ENCODE data around the gene DLL1.

The DLL1 gene

GRCh38 chr6:170295510-170296422 is 4.9 kb upstream of the DLL1 start:
- DNase-seq (peak; percentile 67), ATAC-seq (peak; percentile 42)

DNA sequence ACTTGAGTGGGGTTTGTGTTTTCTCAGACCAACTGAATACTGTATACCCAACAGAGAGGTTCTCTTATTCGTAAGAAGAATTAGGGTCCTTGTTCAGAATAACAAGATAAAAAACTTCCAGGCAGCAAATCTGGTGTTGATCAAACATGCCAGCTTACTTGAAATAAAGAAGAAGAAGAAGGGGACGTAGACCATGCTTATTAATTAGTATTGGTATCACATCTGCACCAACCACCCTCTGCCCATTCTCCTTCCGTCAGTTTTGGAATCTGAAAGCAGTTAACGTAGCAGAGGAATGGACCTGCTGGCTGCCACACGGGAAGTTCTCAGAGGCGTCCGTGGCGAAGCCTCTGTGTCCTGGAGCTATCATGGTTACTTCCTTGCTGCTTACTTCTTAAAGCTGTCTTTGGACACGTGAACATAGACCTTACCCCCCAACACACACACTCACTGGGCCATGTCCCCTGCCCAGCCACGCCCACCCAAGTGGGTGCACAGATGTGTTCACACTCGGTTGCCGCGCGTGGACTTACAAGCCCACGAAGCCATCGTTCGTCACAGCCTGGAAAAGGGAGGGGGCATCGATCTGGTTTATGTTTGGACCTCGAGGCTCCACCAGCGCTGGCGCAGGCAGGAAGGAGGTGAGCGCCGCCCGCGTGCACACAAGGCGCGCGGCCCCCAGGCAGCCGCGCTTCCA is 4.1 kb upstream of the DLL1 start:
- ATAC-seq (no peak), DNase-seq (no peak)

DNA sequence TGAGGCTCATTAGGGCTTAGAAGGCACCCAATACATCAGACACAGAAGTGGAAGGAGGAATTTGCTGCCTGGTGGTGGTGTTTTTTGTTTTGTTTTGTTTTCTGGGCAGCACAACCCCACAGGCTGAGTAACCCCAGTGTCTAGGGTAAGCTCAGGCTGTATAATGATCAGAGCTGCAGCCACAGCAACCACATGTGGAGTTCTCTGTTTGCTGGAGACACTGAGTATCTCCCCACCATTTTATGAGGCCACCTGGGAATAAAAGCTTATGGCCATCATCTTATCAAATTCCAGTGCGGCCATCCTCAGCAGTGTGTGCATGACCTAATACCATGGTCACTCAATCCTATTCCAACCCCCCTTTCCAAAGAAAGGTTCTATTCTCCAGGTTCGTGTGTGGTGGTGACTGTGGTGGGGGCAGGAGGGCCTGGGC is 3.4 kb upstream of the DLL1 start:
- ATAC-seq, result no peak
- DNase-seq, result no peak

DNA sequence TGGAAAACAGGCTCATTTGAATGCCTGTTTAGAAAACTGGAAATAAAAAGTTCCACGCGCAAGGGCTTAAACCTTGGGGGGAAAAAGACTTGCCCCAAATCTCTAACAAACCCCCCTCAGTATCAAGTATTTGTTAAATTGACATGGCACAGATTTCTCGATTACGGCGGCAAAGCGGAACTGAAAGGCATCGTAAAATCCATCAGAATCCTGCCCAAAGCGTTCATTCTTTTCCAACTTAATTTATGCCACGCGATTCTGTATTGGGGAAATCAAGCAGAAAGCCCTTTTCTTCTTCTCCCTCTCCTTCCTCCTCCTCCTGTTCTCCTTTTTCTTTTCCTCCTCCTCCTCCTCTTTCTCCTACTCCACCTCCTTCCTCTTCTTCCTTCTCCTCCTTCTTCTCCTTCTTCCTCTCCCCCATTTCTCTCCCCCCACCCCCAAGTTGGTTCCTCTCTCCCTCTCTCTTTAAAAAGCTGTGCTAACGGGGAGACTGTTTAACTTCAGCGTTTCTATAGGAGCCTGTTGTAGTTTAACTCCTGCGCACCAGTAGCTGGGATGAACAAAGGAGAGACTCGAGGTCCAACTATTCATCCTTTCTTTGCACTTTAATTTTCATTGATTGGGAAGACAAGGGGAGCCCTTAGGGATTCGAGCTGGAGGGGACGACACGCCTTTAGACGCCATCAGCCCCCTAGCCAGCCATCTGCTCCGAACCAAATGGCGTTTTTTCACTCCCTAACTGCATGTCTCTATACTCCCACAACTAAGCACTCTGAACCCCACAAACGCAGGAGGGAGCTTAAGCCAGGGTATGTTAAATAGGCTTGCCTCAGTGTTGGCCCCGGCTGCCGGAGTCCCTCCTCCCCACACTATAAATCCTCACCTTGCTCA is 2.7 kb upstream of the DLL1 start:
- no peak for DNase-seq
- no peak for ATAC-seq

DNA sequence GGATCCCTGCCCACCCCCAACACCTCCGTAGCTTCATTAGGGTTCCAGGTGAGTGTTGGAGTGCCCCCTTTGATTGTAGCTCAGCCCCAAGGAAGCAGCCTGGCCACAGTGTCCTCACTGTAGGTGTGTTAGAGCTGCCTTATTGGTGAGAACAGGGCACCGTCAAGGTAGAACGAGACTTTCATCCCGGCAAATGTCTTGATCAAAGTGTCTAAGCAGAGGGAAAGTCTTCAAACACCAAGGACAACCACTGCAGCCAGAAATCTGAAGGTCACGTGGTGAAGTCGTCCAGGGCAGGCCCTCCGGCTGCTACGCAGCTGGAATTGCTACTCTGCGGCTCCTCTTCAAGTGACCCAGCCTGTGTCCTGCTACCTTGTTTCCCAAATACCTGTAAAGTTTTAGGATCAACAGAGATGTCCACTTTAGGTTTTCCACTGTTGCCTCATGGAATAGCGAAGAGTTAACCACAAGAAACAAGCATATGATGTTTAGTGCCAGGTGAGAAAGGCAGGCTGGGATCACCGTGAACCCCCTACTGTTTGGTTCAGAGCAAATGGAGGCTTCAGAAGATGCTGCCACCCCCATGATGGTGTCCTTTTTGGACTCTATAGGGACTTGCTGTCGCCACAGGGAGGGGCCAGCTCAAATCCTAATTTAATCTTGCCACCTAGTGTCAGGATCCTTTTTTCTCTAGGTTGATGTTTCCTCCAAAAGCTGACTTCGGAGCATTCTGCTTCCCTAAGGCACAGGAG is 1.7 kb upstream of the DLL1 start:
- no peak for DNase-seq
- ATAC-seq, result no peak

DNA sequence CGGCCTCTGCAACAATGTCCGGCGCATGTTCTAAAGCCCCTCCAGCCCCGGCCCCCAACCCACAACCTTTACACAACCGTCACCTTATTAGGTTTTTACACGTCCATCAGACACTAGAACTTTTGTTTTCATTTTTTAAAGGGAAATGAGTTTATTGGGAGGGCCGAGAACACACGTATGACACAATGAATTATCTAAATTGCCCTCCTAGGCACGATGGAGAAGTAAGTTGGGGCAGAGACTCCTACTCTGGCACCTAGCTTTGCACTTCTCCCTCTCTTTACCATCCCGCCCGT is 1.2 kb upstream of the DLL1 start:
- no peak for ATAC-seq
- no peak for DNase-seq

- DNase-seq, result peak; percentile 61
- peak; percentile 30 for ATAC-seq
Measured at GRCh38 chr6:170291271-170292110, 613 bp upstream of the DLL1 start.

DNA sequence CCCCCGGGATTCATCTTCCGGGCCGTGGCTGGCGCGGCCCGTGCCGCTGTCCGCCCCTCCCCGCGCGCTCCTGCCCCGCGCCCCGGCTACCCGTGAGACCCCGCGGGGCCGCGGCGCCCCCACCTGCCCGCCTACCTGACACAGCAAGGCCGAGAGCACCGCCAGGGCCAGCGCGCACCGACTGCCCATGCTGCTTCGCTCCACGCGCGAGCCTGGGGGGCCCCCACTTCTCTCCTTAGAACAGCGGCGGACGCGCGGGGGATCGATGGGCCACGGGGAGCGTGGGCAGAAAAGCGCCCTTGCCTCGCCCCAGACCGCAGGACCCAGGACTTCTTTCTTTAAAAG is 955 bp downstream of the DLL1 start:
- DNase-seq, result no peak

GRCh38 chr6:170289180-170289931 is 1.5 kb downstream of the DLL1 start:
- peak; percentile 24 for ATAC-seq
- DNase-seq, result no peak

More for the DNA sequence above, 955 bp downstream of the DLL1 start:
- ATAC-seq, result no peak

DNA sequence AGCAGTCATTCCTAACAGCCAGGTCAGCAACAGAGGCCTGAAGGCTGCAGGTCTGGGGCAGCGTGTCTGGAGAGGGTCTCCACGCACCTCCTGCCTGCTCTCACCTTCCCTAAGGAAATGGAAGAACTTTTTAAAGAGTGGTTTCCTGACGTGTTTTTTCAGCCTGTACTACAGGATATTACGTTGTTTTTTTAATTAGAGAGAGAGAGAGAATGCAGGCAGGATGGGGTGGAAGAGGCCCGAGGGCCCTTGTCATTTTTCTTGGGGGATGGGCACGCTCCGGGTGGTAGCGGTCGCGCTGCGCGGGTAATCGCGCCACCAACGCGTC is 2.1 kb downstream of the DLL1 start:
- ATAC-seq (no peak), DNase-seq (no peak)

DNA sequence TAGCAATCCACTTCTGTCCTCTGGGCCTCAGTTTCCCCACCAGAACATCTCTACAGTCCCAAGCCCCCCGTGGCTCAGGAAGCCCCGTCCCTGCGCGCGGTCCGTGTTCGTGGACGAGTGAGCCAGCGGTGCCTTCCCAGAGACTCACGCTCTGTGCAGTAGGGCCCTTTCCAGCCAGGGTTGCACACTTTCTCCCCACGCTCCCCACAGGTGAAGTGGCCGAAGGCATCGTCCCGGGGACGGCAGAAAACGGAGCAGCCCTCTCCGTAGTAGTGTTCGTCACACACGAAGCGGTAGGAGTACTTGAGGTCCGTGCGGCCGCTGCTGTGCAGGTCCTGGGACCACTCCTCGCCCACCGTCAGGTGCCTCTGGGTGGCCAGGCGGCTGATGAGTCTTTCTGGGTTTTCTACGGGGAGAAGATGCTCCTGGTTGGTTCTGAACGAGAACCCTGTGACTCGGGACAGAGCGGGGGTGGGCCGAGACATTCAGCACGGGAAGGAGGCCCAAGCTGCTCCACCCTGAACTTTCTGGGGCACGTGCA is 2.7 kb downstream of the DLL1 start:
- DNase-seq (no peak), ATAC-seq (no peak)

DNA sequence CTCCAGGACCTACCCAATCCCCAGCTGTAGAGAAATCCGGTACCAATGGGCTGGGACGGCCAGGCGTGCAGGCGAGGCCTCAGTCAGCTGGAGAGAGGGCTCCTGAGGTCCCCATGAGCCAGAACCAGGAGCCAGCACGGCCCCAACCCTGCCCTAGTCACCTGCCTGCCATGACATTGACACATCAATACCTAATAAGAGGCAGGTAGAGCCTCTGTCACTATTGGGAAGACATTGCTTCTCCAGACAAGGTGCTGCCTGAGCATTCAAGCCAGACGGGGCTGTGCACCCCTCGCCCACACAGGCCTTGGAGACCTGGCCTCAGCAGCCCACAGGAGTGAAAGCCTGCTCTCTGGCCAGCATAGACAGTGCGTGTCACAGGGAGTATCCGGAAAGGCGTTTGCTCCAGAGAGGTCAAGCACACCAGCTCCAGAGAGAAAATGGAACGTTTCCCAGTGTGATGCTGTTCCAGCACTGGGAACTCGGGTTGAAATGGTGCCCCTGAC is 3.5 kb downstream of the DLL1 start:
- no peak for DNase-seq
- no peak for ATAC-seq

- DNase-seq (no peak), ATAC-seq (no peak)
Measured at GRCh38 chr6:170286934-170287265, 4.0 kb downstream of the DLL1 start.

DNA sequence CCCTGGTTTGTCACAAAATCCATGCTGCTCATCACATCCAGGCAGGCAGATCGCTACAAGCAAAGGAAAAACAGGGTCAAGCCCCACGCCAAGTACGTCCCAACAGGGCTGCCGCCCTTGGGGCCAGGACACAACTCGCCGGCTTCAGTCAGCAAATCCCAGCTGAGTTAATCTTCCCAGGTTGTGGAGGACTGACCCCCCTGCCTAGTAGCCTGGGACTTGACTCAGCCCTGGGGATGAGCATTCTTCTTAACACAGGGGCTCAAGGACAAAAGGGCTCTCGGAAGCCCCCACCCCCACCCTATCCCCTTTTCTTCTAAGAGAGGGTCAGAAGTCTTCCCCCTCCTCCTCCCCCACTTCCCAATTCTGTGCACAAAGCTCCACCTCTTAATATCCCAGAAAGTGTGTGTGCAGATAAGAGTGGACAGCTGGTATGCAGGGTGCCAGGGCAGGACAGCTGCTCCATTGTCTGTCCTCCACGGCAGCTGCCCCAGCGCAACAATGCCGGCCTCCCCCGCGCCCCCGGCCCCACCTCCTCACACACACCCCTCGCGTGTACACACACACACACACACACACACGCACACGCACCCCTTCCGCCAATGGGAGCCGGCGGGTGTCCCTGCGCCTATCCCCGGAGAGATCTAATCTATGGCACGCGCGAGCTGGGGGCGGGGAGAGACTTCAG is 4.5 kb downstream of the DLL1 start:
- ATAC-seq (no peak), DNase-seq (no peak)

- ATAC-seq (no peak), DNase-seq (no peak)
Measured at GRCh38 chr6:170285482-170285881, 5.4 kb downstream of the DLL1 start.

DNA sequence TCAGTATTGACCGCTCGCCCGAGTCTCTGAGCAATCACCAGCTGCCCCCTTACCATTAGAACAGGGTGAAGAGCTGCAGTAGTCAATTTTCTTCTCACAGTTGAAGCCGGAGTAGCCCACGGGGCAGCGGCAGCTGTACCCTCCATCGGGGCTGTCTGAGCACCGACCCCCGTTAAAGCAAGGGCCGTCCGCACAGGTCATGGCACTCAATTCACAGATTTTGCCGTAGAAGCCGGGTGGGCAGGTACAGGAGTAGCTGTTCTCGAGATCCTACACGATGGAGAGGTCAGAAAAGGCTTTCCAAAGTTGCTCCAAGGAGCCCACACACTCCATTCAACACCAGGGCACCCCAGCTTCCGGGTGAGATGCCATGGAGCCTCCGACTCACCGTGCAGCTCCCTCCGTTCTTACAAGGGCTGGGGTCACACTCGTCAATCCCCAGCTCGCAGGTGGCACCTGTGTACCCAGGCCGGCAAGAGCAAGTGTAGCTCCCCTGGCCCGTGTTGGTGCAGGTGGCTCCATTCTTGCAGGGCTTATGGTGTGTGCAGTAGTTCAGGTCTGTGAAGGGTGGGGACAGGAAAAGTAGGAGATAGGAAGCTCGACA is 5.9 kb downstream of the DLL1 start:
- DNase-seq, result no peak

DNA sequence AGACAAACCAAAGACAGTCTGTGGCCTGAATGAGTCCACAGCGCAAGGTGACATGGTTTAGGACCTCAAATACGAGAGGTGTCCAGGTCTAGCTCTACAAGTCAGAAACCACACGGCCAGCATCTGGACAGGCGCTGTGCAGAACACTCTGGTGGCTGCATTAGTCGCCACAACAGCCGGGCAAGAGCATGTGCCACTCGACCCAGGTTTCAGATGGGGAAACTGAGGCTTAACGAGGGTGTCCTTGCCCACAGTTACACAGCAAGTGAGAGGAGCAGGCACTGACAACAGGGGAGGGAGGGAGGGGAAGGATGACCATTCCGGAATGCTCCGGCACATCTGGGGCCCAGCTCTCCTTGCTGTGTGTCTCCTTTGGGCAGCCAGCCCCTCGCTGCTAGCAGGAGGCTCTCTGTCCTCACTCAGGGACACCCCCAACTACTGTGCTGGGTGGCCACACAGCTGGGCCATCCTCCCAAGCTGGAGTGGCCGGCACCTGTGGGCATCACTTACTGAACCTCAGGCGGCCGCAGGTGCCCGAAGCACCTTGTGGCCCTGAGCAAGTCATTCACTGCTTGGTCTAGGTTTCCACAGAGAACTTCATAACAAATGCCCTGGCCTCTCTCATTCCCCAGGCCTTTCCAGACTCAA is 6.6 kb downstream of the DLL1 start:
- DNase-seq, result no peak

More for the DNA sequence above, 5.9 kb downstream of the DLL1 start:
- no peak for ATAC-seq

More for the DNA sequence above, 6.6 kb downstream of the DLL1 start:
- ATAC-seq, result no peak
